Endothelial cell of umbilical vein (primary cell): Measurements from ENCODE around the gene OR10H1.

Experiments
- CTCF ChIP-seq, 2 donors: IDR thresholded peaks; 1 replicate in 1 of 2; 2 replicates in 1 of 2; pipeline ENCODE4 v1.5.1; 2011; ENCODE audit warnings: low read length in 2 of 2, mild to moderate bottlenecking in 2 of 2, moderate library complexity in 2 of 2, control low read depth in 1 of 2, inconsistent platforms in 1 of 2, low read depth in 1 of 2; ENCODE audit not compliant: insufficient read depth in 1 of 2; ENCODE audit errors: extremely low read depth in 1 of 2
- EZH2 ChIP-seq: IDR thresholded peaks from 2 replicates; pipeline ENCODE4 v1.6.1; 2012; ENCODE audit warnings: borderline replicate concordance, low read depth, mild to moderate bottlenecking, moderate library complexity, low read length, inconsistent platforms; ENCODE audit not compliant: severe bottlenecking
- MYC ChIP-seq: IDR thresholded peaks from one replicate; pipeline ENCODE4 v1.6.1; 2011; ENCODE audit warnings: mild to moderate bottlenecking, low read depth, low read length
- POLR2A ChIP-seq: IDR thresholded peaks from 2 replicates; pipeline ENCODE4 v1.6.1; 2012; ENCODE audit warnings: low read depth, mild to moderate bottlenecking, control low read depth, low read length

- no peak for TF ChIP-seq MYC
- no peak for TF ChIP-seq CTCF (IDR thresholded peaks at IDR 0.05; ENCODE audit: extremely low read depth in 1 of 2, insufficient read depth in 1 of 2, low read depth in 1 of 2, low read length in 2 of 2)
- TF ChIP-seq EZH2: no peak
- TF ChIP-seq POLR2A: no peak
Observed at GRCh38 chr19:15776991-15777970, 38.2 kb downstream of the OR10H1 start.
